ENCODE results near the gene MAN2C1. TPM values are rescaled to one million over a fixed set of nuclear protein-coding genes. Genes with fewer than 3 reads are reported as not detected.
A peak's percentile ranks its signal among the peaks of the same experiment; 100 is the strongest.
"Not testable (repeated sequence)": the region's sequence is repeated elsewhere in the genome, so short reads cannot be mapped to it uniquely, and the experiment has no call there.

Gene MAN2C1
- polyA plus RNA-seq, 1 donor: 211 TPM

DNA sequence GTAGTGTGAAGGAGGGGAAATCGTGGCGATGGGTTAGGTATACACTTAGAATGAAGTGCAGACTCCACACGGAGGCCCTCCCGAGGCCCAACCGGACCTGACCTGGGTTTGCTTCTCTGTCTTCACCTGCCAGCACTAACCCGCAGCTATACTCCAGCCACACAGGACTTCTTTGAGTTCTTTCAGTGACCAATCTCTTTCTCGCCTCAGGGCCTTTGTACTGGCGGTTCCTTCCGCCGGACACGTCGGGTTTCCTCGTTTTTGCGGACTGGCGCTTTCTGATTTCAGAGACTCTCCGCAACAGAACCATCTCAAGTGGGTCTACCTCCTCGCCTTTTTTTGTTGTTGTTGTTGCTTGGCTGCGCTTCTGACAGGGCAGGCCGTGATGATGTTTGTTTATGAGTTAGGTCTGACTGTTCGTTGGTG is 21.6 kb downstream of the MAN2C1 start, which contains the start of gene NEIL1:
Gene NEIL1 (plus strand): TSS at position 244 of the 426 bp plus-strand sequence. CDS start 1,867 bp downstream, outside the sequence.
- peaks cover 5% of the 10 kb centered on the region for H3K27me3 ChIP-seq (ENCODE audit: control insufficient read depth, insufficient read depth, low read length)
- no peaks in the 10 kb centered on the region for H3K36me3 ChIP-seq (ENCODE audit: control insufficient read depth, insufficient read depth, low read length)
- H3K9me3 ChIP-seq (ENCODE audit: control insufficient read depth, low read depth, low read length): peaks cover 4% of the 10 kb centered on the region
- peak within 1 kb of the TSS; percentile 81 for H3K4me3 ChIP-seq (ENCODE audit: low read length)
- peaks cover 11% of the 10 kb centered on the region for H3K4me1 ChIP-seq (ENCODE audit: control insufficient read depth, insufficient read depth, low read length)
- peak in 1 of 2 donors; percentile 66 for DNase-seq
- WGBS (ENCODE audit: insufficient coverage, low lambda C conversion rate): no CpG with 5 or more reads among the region's 20 CpGs
- peak within 1 kb of the TSS; percentile 35 for H3K27ac ChIP-seq (ENCODE audit: low read length)

DNA sequence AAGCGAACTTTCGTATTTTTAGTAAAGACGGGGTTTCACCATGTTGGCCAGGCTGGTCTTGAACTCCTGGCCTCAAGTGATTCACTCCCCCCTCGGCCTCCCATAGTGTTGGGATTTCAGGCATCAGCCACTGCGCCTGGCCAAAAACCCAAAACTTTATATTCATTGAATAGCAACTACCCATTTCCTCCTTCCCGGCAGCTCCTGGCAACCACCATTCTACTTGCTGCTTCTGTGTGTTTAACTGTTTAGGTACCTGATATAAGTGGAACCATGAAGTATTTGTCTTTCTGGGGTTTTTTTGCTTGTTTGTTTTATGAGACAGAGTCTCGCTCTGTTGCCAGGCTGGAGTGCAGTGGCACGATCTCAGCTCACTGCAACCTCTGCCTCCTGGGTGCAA is 24.5 kb downstream of the MAN2C1 start:
- H3K27ac ChIP-seq (ENCODE audit: low read length); H3K4me3 ChIP-seq (ENCODE audit: low read length); H3K27me3 ChIP-seq (ENCODE audit: control insufficient read depth, insufficient read depth, low read length); DNase-seq; H3K9me3 ChIP-seq (ENCODE audit: control insufficient read depth, low read depth, low read length); H3K4me1 ChIP-seq (ENCODE audit: control insufficient read depth, insufficient read depth, low read length): not testable (repeated sequence)
- 10% methylated on average over 2 of the region's 8 CpGs for WGBS (ENCODE audit: insufficient coverage, low lambda C conversion rate)
- peaks cover 15% of the 10 kb centered on the region for H3K36me3 ChIP-seq (ENCODE audit: control insufficient read depth, insufficient read depth, low read length)

- no peak overlapping the region for H3K4me3 ChIP-seq (ENCODE audit: low read length)
- 33% methylated on average over 1 of the region's 6 CpGs for WGBS (ENCODE audit: insufficient coverage, low lambda C conversion rate)
- H3K4me1 ChIP-seq (ENCODE audit: control insufficient read depth, insufficient read depth, low read length): peaks cover 3% of the 10 kb centered on the region
- no peak for DNase-seq
- H3K9me3 ChIP-seq (ENCODE audit: control insufficient read depth, low read depth, low read length): no peaks in the 10 kb centered on the region
- H3K36me3 ChIP-seq (ENCODE audit: control insufficient read depth, insufficient read depth, low read length): peaks cover 15% of the 10 kb centered on the region
- H3K27me3 ChIP-seq (ENCODE audit: control insufficient read depth, insufficient read depth, low read length): no peaks in the 10 kb centered on the region
- no peak overlapping the region for H3K27ac ChIP-seq (ENCODE audit: low read length)
Measured at GRCh38 chr15:75342221-75342620, 26.2 kb downstream of the MAN2C1 start.

- WGBS (ENCODE audit: insufficient coverage, low lambda C conversion rate): no CpG with 5 or more reads among the region's 13 CpGs
- H3K4me1 ChIP-seq (ENCODE audit: control insufficient read depth, insufficient read depth, low read length): no peaks in the 10 kb centered on the region
Measured at GRCh38 chr15:75339531-75340240, 28.7 kb downstream of the MAN2C1 start.

GRCh38 chr15:75338661-75339240 is 29.7 kb downstream of the MAN2C1 start:
- Histone ChIP-seq H3K4me3 (ENCODE audit: low read length) (no peak overlapping the region), H3K27me3 (ENCODE audit: control insufficient read depth, insufficient read depth, low read length) (no peaks in the 10 kb centered on the region), H3K4me1 (ENCODE audit: control insufficient read depth, insufficient read depth, low read length) (no peaks in the 10 kb centered on the region), H3K36me3 (ENCODE audit: control insufficient read depth, insufficient read depth, low read length) (peaks cover 15% of the 10 kb centered on the region), H3K27ac (ENCODE audit: low read length) (no peak overlapping the region), H3K9me3 (ENCODE audit: control insufficient read depth, low read depth, low read length) (no peaks in the 10 kb centered on the region)
- no peak for DNase-seq
- WGBS (ENCODE audit: insufficient coverage, low lambda C conversion rate): no CpG with 5 or more reads among the region's 11 CpGs

More at GRCh38 chr15:75339531-75340240, 28.7 kb downstream of the MAN2C1 start:
- Histone ChIP-seq H3K36me3 (ENCODE audit: control insufficient read depth, insufficient read depth, low read length) (peaks cover 15% of the 10 kb centered on the region), H3K27ac (ENCODE audit: low read length) (no peak overlapping the region), H3K4me3 (ENCODE audit: low read length) (no peak overlapping the region), H3K27me3 (ENCODE audit: control insufficient read depth, insufficient read depth, low read length) (no peaks in the 10 kb centered on the region), H3K9me3 (ENCODE audit: control insufficient read depth, low read depth, low read length) (no peaks in the 10 kb centered on the region)
- no peak for DNase-seq

- Histone ChIP-seq H3K27ac (ENCODE audit: low read length) (no peak within 1 kb of the TSS), H3K4me3 (ENCODE audit: low read length) (peak within 1 kb of the TSS; percentile 95), H3K4me1 (ENCODE audit: control insufficient read depth, insufficient read depth, low read length) (no peaks in the 10 kb centered on the region), H3K9me3 (ENCODE audit: control insufficient read depth, low read depth, low read length) (no peaks in the 10 kb centered on the region), H3K27me3 (ENCODE audit: control insufficient read depth, insufficient read depth, low read length) (no peaks in the 10 kb centered on the region), H3K36me3 (ENCODE audit: control insufficient read depth, insufficient read depth, low read length) (peaks cover 12% of the 10 kb centered on the region)
- peak; percentile 89 to 94 for DNase-seq
- no CpG with 5 or more reads among the region's 42 CpGs for WGBS (ENCODE audit: insufficient coverage, low lambda C conversion rate)
Measured at GRCh38 chr15:75335705-75336355, 32.6 kb downstream of the MAN2C1 start, which contains the start of gene COMMD4. Gene COMMD4, plus strand, starts transcription at chr15:75336063. Its CDS starts 27 bp downstream, at chr15:75336090.

- no peaks in the 10 kb centered on the region for H3K4me1 ChIP-seq (ENCODE audit: control insufficient read depth, insufficient read depth, low read length)
- peak overlapping the region; percentile 95 for H3K4me3 ChIP-seq (ENCODE audit: low read length)
- peaks cover 11% of the 10 kb centered on the region for H3K36me3 ChIP-seq (ENCODE audit: control insufficient read depth, insufficient read depth, low read length)
- H3K27ac ChIP-seq (ENCODE audit: low read length): no peak overlapping the region
- H3K27me3 ChIP-seq (ENCODE audit: control insufficient read depth, insufficient read depth, low read length): no peaks in the 10 kb centered on the region
- 100% methylated on average over 1 of the region's 3 CpGs for WGBS (ENCODE audit: insufficient coverage, low lambda C conversion rate)
- no peak for DNase-seq
- no peaks in the 10 kb centered on the region for H3K9me3 ChIP-seq (ENCODE audit: control insufficient read depth, low read depth, low read length)
Measured at GRCh38 chr15:75335313-75335704, 33.1 kb downstream of the MAN2C1 start.

GRCh38 chr15:75333654-75334419 is 34.6 kb downstream of the MAN2C1 start:
- not testable (repeated sequence) for DNase-seq; H3K27ac ChIP-seq (ENCODE audit: low read length); H3K27me3 ChIP-seq (ENCODE audit: control insufficient read depth, insufficient read depth, low read length); H3K4me1 ChIP-seq (ENCODE audit: control insufficient read depth, insufficient read depth, low read length); H3K9me3 ChIP-seq (ENCODE audit: control insufficient read depth, low read depth, low read length); H3K36me3 ChIP-seq (ENCODE audit: control insufficient read depth, insufficient read depth, low read length); H3K4me3 ChIP-seq (ENCODE audit: low read length)
- WGBS (ENCODE audit: insufficient coverage, low lambda C conversion rate): 91% methylated on average over 4 of the region's 15 CpGs

DNA sequence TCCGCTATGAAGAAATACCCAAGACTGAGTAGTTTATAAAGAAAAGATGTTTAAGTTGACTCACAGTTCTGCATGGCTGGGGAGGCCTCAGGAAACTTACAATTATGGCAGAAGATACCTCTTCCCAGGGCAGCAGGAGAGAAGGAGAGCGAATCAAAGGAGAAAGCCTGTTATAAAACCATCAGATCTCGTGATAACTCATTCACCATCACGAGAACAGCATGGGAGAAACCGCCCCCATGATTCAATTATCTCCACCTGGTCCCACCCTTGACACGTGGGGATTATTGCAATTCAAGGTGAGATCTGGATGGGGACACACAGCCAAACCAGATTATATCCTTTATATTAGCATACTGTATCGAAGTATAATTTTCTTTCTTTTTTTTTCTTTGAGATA is 36.3 kb downstream of the MAN2C1 start:
- H3K9me3 ChIP-seq (ENCODE audit: control insufficient read depth, low read depth, low read length); H3K4me3 ChIP-seq (ENCODE audit: low read length); H3K36me3 ChIP-seq (ENCODE audit: control insufficient read depth, insufficient read depth, low read length); H3K4me1 ChIP-seq (ENCODE audit: control insufficient read depth, insufficient read depth, low read length); DNase-seq; H3K27me3 ChIP-seq (ENCODE audit: control insufficient read depth, insufficient read depth, low read length); H3K27ac ChIP-seq (ENCODE audit: low read length): not testable (repeated sequence)
- 70% methylated on average over 2 of the region's 7 CpGs for WGBS (ENCODE audit: insufficient coverage, low lambda C conversion rate)

DNA sequence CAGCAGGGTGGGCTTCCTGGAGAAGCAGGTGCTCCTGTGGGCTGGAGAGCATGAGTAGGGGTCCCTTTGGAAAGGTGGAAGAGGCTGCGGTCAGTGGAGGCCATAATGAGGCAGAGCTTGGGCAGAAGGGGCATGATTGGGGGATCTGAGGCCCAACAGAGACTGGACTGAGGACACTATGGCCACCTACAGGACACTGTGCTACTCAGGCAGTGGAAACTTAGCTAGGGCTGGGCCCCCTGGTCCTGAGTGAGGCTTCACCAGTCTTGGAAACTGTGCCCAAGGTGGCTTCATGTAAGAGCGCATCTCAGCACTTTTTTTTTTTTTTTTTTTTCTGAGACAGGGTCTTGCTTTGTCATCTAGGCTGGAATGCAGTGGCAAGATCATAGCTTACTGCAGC is 38.8 kb downstream of the MAN2C1 start:
- H3K9me3 ChIP-seq (ENCODE audit: control insufficient read depth, low read depth, low read length): no peaks in the 10 kb centered on the region
- no peaks in the 10 kb centered on the region for H3K27me3 ChIP-seq (ENCODE audit: control insufficient read depth, insufficient read depth, low read length)
- no peak for DNase-seq
- no peak overlapping the region for H3K27ac ChIP-seq (ENCODE audit: low read length)
- WGBS (ENCODE audit: insufficient coverage, low lambda C conversion rate): no CpG with 5 or more reads among the region's 2 CpGs
- peaks cover under 1% of the 10 kb centered on the region for H3K4me1 ChIP-seq (ENCODE audit: control insufficient read depth, insufficient read depth, low read length)
- no peaks in the 10 kb centered on the region for H3K36me3 ChIP-seq (ENCODE audit: control insufficient read depth, insufficient read depth, low read length)
- no peak overlapping the region for H3K4me3 ChIP-seq (ENCODE audit: low read length)

All from large intestine (tissue), 3 donors.